Right lobe of liver (tissue), 6 donors: Measurements from ENCODE around the gene NIT1. TPM values are rescaled to one million over a fixed set of nuclear protein-coding genes. Genes with fewer than 3 reads are reported as not detected.

Source experiments
- ATAC-seq, 4 donors: fragments of 200-7000 bp; cut with Tn5 transposase; one replicate each; pipeline ENCODE4 v1.9.1; 2020; ENCODE audit warnings: mild to moderate bottlenecking in 4 of 4, moderate library complexity in 4 of 4
- DNase-seq, 3 donors: peaks; one replicate each; pipeline ENCODE4 v3.0.0-alpha.2; 2020
- H3K27ac ChIP-seq, 3 donors: fragments of 200-600 bp; one replicate each; pipeline ENCODE4 v1.8.0; 2022
- H3K27me3 ChIP-seq, 2 donors: fragments of 200-600 bp; one replicate each; pipeline ENCODE4 v1.8.0; 2022
- H3K36me3 ChIP-seq, 4 donors: fragments of 200-600 bp; sonication (generic) in 1 of 4; one replicate each; pipeline versions ENCODE4 v1.5.1 to v1.8.0; 2017 to 2022; ENCODE audit warnings: control low read depth in 1 of 4
- H3K4me1 ChIP-seq, 4 donors: fragments of 200-600 bp; sonication (generic) in 1 of 4; one replicate each; pipeline versions ENCODE4 v1.5.1 to v1.8.0; 2017 to 2022; ENCODE audit warnings: control low read depth in 1 of 4
- H3K4me3 ChIP-seq, 3 donors: fragments of 200-600 bp; one replicate each; pipeline ENCODE4 v1.8.0; 2022
- H3K9me3 ChIP-seq, 4 donors: fragments of 200-600 bp; sonication (generic) in 1 of 4; one replicate each; pipeline versions ENCODE4 v1.5.1 to v1.8.0; 2017 to 2022; ENCODE audit warnings: control low read depth in 1 of 4
- CTCF ChIP-seq, 4 donors: fragments of 200-600 bp in 3 of 4; fragments of 450-650 bp in 1 of 4; IDR thresholded peaks; one replicate each; pipeline versions ENCODE4 v1.5.1 to v1.8.0; 2016 to 2022; ENCODE audit warnings: antibody characterized with exemption in 4 of 4, mild to moderate bottlenecking in 2 of 4
- POLR2A ChIP-seq: fragments of 450-650 bp; IDR thresholded peaks from one replicate; pipeline ENCODE4 v1.6.1; 2017; ENCODE audit warnings: antibody characterized with exemption, mild to moderate bottlenecking
- WGBS: methylation state at CpG from one replicate; pipeline ENCODE4 v1.1.6; 2018; ENCODE audit warnings: low coverage, low lambda C conversion rate; ENCODE audit not compliant: insufficient coverage; ENCODE audit errors: missing lambda C conversion rate; 5-methylcytosine and 5-hydroxymethylcytosine counted together
- intact Hi-C, 2 donors: fragments of 100-400 bp; cut with DNase I; formaldehyde crosslinking; loops; one replicate each; pipeline versions ENCODE4 v1.11.2 to v1.14.1; 2022
- total RNA-seq, 6 experiments: library from RNA; depleted of rRNA in 2 of 6; stranded (reverse); fragments of >200 nt in 2 of 6; fragmentation: NEBNext Ultra II Directional in 3 of 6; extraction: Animal tissue kit (Norgen Biotek cat#: 25700) in 3 of 6; gene quantifications; one replicate each; pipeline versions ENCODE4 v1.1.0 to v1.2.4, GENCODE V29; 2016 to 2023
- donor health status: DM: no; HTN: yes; CAD: no.
- donor health status: DM: no; HTN: no; CAD: no.
- donor health status: DM: no; HTN: no; CAD: no.
- donor health status: DM: no; HTN: yes; CAD: no.
- donor health status: DM: no; HTN: yes; CAD: no.

Gene NIT1
- total RNA-seq, 6 experiments from 2014 or later: 36.9 to 67.8 (median 45.8) TPM

- ATAC-seq: no peak
- whole genome bisulfite sequencing: 78% methylated on average over 4 of the region's 5 CpGs
- Histone ChIP-seq H3K4me1 (no peaks in the 10 kb centered on the region), H3K9me3 (no peaks in the 10 kb centered on the region), H3K4me3 (no peak overlapping the region), H3K36me3 (no peaks in the 10 kb centered on the region), H3K27me3 (no peaks in the 10 kb centered on the region), H3K27ac (no peak overlapping the region)
- no peak for DNase-seq
- TF ChIP-seq POLR2A: no peak
- no peak for TF ChIP-seq CTCF (IDR thresholded peaks at IDR 0.05)
- intact Hi-C loops: no loop called here
These were observed 37.2 kb upstream of the NIT1 start for GRCh38 chr1:161080441-161081405.

- TF ChIP-seq POLR2A (no peak), CTCF (IDR thresholded peaks at IDR 0.05) (no peak)
- ATAC-seq: no peak
These were observed 36.4 kb upstream of the NIT1 start for GRCh38 chr1:161081519-161081918.

GRCh38 chr1:161082483-161082882, 35.4 kb upstream of the NIT1 start:
- no peaks in the 10 kb centered on the region for H3K27me3 ChIP-seq
- TF ChIP-seq CTCF (IDR thresholded peaks at IDR 0.05): no peak
- no peak for TF ChIP-seq POLR2A
- no peak overlapping the region for H3K4me3 ChIP-seq
- ATAC-seq (no peak), DNase-seq (no peak)
- H3K9me3 ChIP-seq: no peaks in the 10 kb centered on the region
- intact Hi-C loops: no loop called here
- H3K27ac ChIP-seq: no peak overlapping the region
- H3K36me3 ChIP-seq: no peaks in the 10 kb centered on the region
- H3K4me1 ChIP-seq: no peaks in the 10 kb centered on the region
- WGBS: no CpG with 5 or more reads among the region's 2 CpGs

More at GRCh38 chr1:161081519-161081918, 36.4 kb upstream of the NIT1 start:
- Histone ChIP-seq H3K36me3 (no peaks in the 10 kb centered on the region), H3K27ac (no peak overlapping the region), H3K9me3 (no peaks in the 10 kb centered on the region), H3K4me3 (no peak overlapping the region), H3K27me3 (no peaks in the 10 kb centered on the region), H3K4me1 (no peaks in the 10 kb centered on the region)
- 64% methylated on average over 3 of the region's 5 CpGs for WGBS
- DNase-seq: no peak
- intact Hi-C loops: no loop called here

- TF ChIP-seq CTCF (IDR thresholded peaks at IDR 0.05) (no peak), POLR2A (no peak)
- Histone ChIP-seq H3K36me3 (no peaks in the 10 kb centered on the region), H3K27me3 (no peaks in the 10 kb centered on the region), H3K4me3 (no peak overlapping the region), H3K4me1 (no peaks in the 10 kb centered on the region), H3K27ac (no peak overlapping the region), H3K9me3 (no peaks in the 10 kb centered on the region)
- 47% methylated on average over 5 of the region's 8 CpGs for WGBS
- intact Hi-C loops: no loop called here
- ATAC-seq: peak; percentile 40 to 90 (median 60)
- peak in 1 of 3 donors; percentile 70 for DNase-seq
These were observed 34.7 kb upstream of the NIT1 start for GRCh38 chr1:161082996-161083747.
